HFF-Myc (cell line): ENCODE data around the gene MAPK8IP3.

ENCODE experiments used
- DNase-seq: peaks from one replicate; pipeline ENCODE4 v3.0.0-alpha.2; 2011; ENCODE audit warnings: low read depth; ENCODE audit errors: extremely low read depth
- H3K4me3 ChIP-seq: replicated peaks from 2 replicates; pipeline ENCODE4 v1.5.1; 2011; ENCODE audit warnings: low read depth, mild to moderate bottlenecking, control low read depth, low read length
- CTCF ChIP-seq: IDR thresholded peaks from 2 replicates; pipeline ENCODE4 v1.5.1; 2012; ENCODE audit warnings: mild to moderate bottlenecking, low read depth, low read length, control low read depth; ENCODE audit errors: missing control alignments

Gene MAPK8IP3

GRCh38 chr16:1784977-1785845 is 79.2 kb downstream of the MAPK8IP3 start:
- no peak for TF ChIP-seq CTCF
- H3K4me3 ChIP-seq = no peak overlapping the region
- DNase-seq = no peak

DNA sequence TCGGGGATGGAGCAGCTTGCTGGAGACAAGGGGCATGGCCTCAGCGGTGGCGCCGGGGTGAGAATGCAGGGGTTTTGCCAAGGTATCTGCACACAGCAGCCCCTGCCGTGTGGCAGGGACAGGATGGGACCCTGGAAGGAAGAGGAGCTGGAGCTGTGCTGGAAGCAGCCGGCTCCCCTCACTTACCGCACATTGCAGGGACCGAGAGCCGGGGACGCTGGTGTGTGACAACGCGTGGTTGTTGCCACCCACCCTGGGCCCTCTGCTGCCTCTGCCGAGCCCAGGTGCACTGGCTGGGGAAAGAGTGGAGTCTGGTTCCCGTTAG is 79.8 kb downstream of the MAPK8IP3 start:
- H3K4me3 ChIP-seq = no peak overlapping the region
- TF ChIP-seq CTCF = no peak
- no peak for DNase-seq

- DNase-seq = no peak
- TF ChIP-seq CTCF = no peak
- H3K4me3 ChIP-seq = no peak overlapping the region
Observed at GRCh38 chr16:1786242-1787055, 80.5 kb downstream of the MAPK8IP3 start.

- TF ChIP-seq CTCF = no peak
- no peak overlapping the region for H3K4me3 ChIP-seq
- DNase-seq = no peak
Observed at GRCh38 chr16:1787056-1787321, 81.0 kb downstream of the MAPK8IP3 start.

DNA sequence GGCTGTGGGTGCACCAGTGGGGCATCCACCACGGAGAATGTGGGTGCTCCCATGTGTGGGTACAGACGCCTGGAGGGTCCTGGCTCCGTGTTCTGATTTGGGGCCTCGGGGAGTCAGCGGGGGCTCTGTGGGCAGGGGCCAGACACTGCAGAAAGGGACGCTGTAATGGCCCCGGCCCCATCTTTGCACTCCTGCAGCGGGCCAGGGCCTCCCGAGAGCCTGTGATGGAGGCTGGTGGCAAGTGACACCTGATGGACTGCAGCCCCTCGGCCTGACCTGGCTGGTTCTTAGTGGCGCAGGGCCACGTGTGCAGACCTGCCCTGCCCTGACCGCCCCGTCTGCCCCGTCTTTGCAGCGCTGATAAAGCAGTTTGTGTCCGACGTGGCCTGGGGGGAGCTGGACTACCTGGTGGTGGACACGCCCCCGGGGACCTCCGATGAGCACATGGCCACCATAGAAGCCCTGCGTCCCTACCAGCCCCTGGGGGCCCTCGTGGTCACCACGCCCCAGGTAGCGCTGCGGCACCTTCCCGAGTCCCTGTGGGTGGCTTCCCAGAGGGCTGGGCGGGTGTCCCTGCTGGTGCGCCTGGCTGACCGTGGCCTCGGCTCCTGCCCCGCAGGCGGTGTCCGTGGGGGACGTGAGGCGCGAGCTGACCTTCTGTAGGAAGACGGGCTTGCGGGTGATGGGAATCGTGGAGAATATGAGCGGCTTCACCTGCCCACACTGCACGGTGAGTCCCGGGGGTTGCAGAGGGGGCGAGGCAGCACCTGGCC is 81.5 kb downstream of the MAPK8IP3 start:
- DNase-seq = no peak
- H3K4me3 ChIP-seq = no peak overlapping the region
- TF ChIP-seq CTCF = no peak

- no peak for DNase-seq
- TF ChIP-seq CTCF = no peak
- no peak overlapping the region for H3K4me3 ChIP-seq
Observed at GRCh38 chr16:1788095-1788707, 82.2 kb downstream of the MAPK8IP3 start.
